Forelimb muscle (tissue), 1 donor: ENCODE measurements around the gene OAS3. TPM values are rescaled to one million over a fixed set of nuclear protein-coding genes. Genes with fewer than 3 reads are reported as not detected.

Source experiments
- DNase-seq: peaks from one replicate; pipeline ENCODE4 v3.0.0-alpha.2; 2013; ENCODE audit warnings: low read depth
- polyA plus RNA-seq: library from polyadenylated mRNA; unstranded; fragments of 120-200 nt; gene quantifications from one replicate; pipeline ENCODE4 v1.2.1, GENCODE V29; 2013; ENCODE audit not compliant: insufficient read length

Gene OAS3
- polyA plus RNA-seq, 1 donor = 5.1 TPM

DNA sequence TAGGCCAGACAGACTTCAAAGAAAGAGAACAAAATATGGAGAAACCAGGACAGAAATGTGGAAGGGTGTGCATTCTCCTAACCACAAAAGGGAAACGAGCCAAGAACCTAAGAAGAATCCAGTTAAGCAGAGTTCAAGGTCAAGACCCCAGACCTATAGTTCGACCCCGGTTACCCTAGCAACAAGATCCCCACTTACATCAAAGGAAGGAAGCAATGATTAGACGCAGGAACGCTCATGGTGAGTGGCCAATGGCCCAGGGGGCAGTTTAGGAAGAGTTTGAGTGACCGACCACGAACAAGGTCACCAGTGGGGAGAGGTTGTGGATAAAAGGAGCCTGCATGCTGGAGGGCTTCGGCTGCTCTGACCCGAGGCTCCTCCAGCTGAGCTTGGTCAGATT lies 76.3 kb downstream of the OAS3 start:
- no peak for DNase-seq

GRCh38 chr12:113016796-113017195 lies 78.5 kb downstream of the OAS3 start:
- DNase-seq = no peak

GRCh38 chr12:113019025-113019424 lies 80.8 kb downstream of the OAS3 start:
- no peak for DNase-seq

- DNase-seq = no peak
Measured at GRCh38 chr12:113021500-113021899, 83.2 kb downstream of the OAS3 start.

Other genes with a start within 250 kb of the OAS3 start
- not detected for gene RPH3A, start 146.7 kb upstream of the OAS3 start, polyA plus RNA-seq
- 1.8 TPM for gene OAS1, start 31.5 kb upstream of the OAS3 start, polyA plus RNA-seq
- gene OAS2, start 40.0 kb downstream of the OAS3 start, polyA plus RNA-seq = 2.1 TPM
- 5.2 TPM for gene DTX1, start 118.3 kb downstream of the OAS3 start, polyA plus RNA-seq
- gene RASAL1, start 197.3 kb downstream of the OAS3 start, polyA plus RNA-seq = not detected
- 0.13 TPM for gene CFAP73, start 211.2 kb downstream of the OAS3 start, polyA plus RNA-seq
- gene DDX54, start 247.0 kb downstream of the OAS3 start, polyA plus RNA-seq = 64.8 TPM
- gene RITA1, start 247.2 kb downstream of the OAS3 start, polyA plus RNA-seq = 10.4 TPM